GM08714 (cell line): ENCODE measurements around the gene AHCYL2.

Experiments used
- H3K4me3 ChIP-seq: fragments of 200-500 bp; sonication (Bioruptor generic); 2 replicates; pipeline ENCODE4 v1.5.1; 2014; ENCODE audit warnings: mild to moderate bottlenecking, low read length, inconsistent platforms
- ZNF274 ChIP-seq: IDR thresholded peaks from 2 replicates; pipeline ENCODE4 v1.6.1; 2012; ENCODE audit warnings: mild to moderate bottlenecking, low read depth, low read length

Gene AHCYL2

GRCh38 chr7:129381710-129382484 lies 157.1 kb downstream of the AHCYL2 start:
- TF ChIP-seq ZNF274, result no peak
- no peak overlapping the region for H3K4me3 ChIP-seq

GRCh38 chr7:129383542-129384132 lies 158.8 kb downstream of the AHCYL2 start:
- no peak for TF ChIP-seq ZNF274
- H3K4me3 ChIP-seq, result no peak overlapping the region

GRCh38 chr7:129385116-129385515 lies 160.3 kb downstream of the AHCYL2 start:
- no peak for TF ChIP-seq ZNF274
- no peak overlapping the region for H3K4me3 ChIP-seq

- H3K4me3 ChIP-seq, result no peak overlapping the region
- TF ChIP-seq ZNF274, result no peak
Observed at GRCh38 chr7:129385598-129385997, 160.8 kb downstream of the AHCYL2 start.

GRCh38 chr7:129386506-129386905 lies 161.7 kb downstream of the AHCYL2 start:
- no peak overlapping the region for H3K4me3 ChIP-seq
- TF ChIP-seq ZNF274, result no peak

- no peak overlapping the region for H3K4me3 ChIP-seq
- no peak for TF ChIP-seq ZNF274
Observed at GRCh38 chr7:129387537-129387936, 162.7 kb downstream of the AHCYL2 start.

- TF ChIP-seq ZNF274, result no peak
- no peak overlapping the region for H3K4me3 ChIP-seq
Observed at GRCh38 chr7:129388333-129389098, 163.7 kb downstream of the AHCYL2 start.

GRCh38 chr7:129389829-129390228 lies 165.0 kb downstream of the AHCYL2 start:
- no peak for TF ChIP-seq ZNF274
- no peak overlapping the region for H3K4me3 ChIP-seq

GRCh38 chr7:129390314-129390713 lies 165.5 kb downstream of the AHCYL2 start:
- TF ChIP-seq ZNF274, result no peak
- no peak overlapping the region for H3K4me3 ChIP-seq

GRCh38 chr7:129391546-129392171 lies 166.8 kb downstream of the AHCYL2 start:
- no peak for TF ChIP-seq ZNF274
- H3K4me3 ChIP-seq, result no peak overlapping the region

- no peak for TF ChIP-seq ZNF274
- H3K4me3 ChIP-seq, result no peak overlapping the region
Observed at GRCh38 chr7:129393255-129393654, 168.4 kb downstream of the AHCYL2 start.

- no peak overlapping the region for H3K4me3 ChIP-seq
- TF ChIP-seq ZNF274, result no peak
Observed at GRCh38 chr7:129394101-129394500, 169.3 kb downstream of the AHCYL2 start.

GRCh38 chr7:129394982-129395914 lies 170.4 kb downstream of the AHCYL2 start:
- no peak overlapping the region for H3K4me3 ChIP-seq
- TF ChIP-seq ZNF274, result no peak
